ENCODE results near the gene ZNF718.
"Not testable (repeated sequence)": the region's sequence is repeated elsewhere in the genome, so short reads cannot be mapped to it uniquely, and the experiment has no call there.

Gene ZNF718

GRCh38 chr4:161496-162284 is 37.4 kb downstream of the ZNF718 start:
- DNase-seq = no peak

GRCh38 chr4:169640-170039 is 45.3 kb downstream of the ZNF718 start:
- DNase-seq = not testable (repeated sequence)

- not testable (repeated sequence) for DNase-seq
These were observed 47.0 kb downstream of the ZNF718 start for GRCh38 chr4:171318-171717.

DNA sequence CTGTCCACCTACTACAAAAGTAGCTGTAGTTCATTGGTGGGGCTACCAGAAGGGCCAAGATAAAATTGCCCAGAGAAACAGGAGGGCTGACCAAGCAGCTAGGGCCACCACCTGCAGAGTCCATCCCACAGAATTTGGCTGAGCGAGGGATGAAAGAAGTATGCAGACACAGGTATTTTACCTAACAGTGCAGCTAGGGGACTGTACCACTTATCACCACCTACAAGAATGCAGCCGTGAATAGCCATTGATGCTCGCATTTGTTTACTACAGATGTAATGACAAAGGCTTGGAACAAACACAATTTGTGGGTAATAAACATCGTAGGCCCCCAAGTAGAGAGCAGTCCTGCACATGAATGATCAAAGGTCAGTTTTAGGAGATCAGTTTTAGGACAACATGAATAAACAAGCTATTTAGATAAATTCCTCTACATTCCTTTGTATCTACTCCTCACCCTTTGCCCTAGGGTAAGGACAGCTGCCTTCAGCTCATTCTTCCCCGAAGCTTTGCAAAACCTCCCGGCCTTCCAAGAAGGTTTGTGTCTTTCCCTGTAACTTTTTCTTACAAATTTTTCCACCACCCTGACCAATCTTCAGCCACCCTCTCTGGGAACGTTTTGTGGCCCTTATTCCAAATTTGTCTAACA is 49.5 kb downstream of the ZNF718 start:
- DNase-seq = no peak

- DNase-seq = no peak
These were observed 51.7 kb downstream of the ZNF718 start for GRCh38 chr4:175986-176385.

DNA sequence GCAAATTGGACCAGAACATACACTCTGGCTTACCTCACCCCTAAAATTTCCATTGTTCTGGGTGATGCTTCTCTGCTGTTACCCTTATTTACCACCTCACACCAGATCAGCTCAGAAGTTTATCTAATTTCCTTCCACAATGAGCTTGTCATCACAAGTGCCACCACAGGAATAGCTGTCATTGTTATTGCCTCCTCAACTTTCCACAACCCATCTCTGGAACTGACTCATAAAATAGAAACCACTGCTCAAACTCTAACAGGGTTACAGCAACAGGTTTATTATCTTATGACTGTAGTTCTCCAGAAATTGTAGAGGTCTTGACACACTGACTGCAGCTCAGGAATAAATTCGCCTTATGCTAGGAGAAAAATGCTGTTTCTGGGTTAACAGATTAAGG is 52.7 kb downstream of the ZNF718 start:
- no peak for DNase-seq

DNA sequence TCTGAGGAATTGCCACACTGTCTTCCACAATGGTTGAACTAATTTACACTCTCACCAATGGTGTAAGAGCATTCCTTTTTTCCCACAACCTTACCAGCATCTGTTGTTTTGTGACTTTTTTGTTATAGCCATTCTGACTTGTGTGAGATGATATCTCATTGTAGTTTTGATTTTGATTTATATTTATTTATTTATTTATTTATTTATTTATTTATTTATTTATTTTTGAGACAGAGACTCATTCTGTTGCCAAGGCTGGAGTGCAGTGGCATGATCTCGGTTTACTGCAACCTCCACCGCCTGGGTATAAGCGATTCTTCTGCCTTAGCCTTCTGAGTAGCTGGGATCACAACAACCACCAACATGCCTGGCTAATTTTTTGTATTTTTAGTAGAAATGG is 57.9 kb downstream of the ZNF718 start:
- DNase-seq = not testable (repeated sequence)

GRCh38 chr4:188091-188490 is 63.8 kb downstream of the ZNF718 start:
- DNase-seq = no peak

- DNase-seq = not testable (repeated sequence)
These were observed 70.9 kb downstream of the ZNF718 start for GRCh38 chr4:195159-195558.

DNA sequence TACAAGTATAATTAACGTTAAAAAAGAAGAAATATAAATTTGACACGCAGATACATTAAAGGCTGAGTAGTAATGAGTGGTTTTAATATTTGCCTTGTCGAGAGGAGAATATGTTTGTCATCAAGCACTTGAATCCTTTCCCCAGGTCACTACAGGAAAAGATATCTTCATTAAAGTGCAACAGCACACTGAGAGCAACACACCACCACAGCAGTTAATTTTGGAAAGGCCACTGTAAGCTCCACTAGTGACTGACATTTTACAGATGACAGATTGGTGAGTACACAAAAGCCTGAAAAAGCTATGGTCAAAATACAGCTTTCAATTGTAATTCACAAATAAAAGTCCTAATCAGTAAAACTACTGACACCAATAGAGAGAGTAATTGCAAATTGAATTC is 76.6 kb downstream of the ZNF718 start:
- no peak for DNase-seq

DNA sequence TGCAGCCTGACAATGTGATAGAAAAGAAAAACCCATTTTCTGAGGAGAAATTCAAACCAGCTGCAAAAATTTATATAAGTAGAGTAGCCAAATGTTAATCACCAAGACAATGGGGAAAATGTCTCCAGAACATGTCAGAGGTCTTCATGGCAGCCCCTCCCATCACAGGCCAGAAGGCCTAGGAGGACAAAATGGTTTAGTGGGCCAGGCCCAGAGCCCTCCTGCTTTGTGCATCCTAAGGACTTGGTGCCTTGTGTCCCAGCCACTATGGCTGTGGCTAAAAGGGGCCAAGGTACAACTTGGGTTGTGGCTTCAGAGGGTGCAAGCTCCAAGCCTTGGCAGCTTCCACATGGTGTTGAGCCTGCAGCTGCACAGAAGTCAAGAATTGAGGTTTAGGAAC is 78.5 kb downstream of the ZNF718 start:
- DNase-seq = not testable (repeated sequence)

DNA sequence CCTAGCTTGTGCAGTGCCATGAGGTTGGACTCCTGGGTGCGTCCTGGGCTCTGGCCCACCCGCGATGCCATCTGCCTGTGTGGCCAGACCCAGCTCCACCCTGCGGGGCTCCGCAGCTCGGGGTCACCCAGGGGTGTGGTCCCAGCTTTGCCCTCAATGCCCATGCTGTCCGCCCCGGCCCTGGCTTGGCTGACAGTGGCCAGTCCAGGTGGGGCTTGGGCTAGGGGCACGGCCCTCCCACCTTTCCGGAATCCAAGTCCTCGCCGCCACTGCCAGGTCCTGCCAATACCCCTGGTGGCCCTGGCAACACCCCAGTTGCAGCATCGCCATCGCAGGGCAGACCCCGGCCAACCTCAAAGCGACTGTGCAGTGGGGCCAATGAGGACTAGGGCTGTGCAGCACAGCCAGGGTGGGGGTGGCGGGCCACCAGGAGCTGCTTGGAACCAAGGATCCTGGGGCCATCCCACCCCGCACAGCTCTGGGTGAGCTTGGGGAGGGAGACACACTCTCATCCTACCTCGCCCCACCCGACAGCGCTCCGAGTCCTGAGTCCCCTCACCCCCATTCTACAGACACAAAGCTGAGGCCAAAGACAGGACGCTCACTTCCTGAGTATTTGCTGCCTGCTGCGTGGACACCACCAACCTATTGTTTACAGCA is 80.9 kb downstream of the ZNF718 start:
- DNase-seq = no peak

GRCh38 chr4:206054-206453 is 81.8 kb downstream of the ZNF718 start:
- DNase-seq = no peak

GRCh38 chr4:208416-209096 is 84.3 kb downstream of the ZNF718 start:
- DNase-seq = not testable (repeated sequence)

DNA sequence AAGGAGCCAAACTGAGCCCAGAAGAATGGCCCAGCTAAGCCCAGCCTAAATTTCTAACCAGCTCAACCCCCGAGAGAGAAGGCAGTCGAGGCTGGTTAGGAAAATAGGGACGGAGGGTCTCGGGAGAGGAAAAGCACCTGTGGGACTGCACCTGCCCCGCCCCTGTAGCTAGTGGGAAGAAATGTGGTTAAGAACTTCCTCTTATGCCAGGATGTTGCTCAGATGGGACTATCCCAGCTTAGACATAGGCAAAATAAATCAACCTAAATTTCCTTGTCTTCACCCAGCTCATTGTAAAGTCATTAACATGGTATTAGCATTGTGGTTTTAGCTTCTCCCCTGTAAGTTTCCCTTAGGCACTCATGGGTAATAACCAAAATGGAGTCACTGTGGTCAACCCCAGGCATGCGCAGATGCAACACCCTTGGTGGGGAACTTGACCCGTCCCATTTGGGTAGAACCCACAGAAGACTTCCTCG is 86.8 kb downstream of the ZNF718 start:
- DNase-seq = no peak

DNA sequence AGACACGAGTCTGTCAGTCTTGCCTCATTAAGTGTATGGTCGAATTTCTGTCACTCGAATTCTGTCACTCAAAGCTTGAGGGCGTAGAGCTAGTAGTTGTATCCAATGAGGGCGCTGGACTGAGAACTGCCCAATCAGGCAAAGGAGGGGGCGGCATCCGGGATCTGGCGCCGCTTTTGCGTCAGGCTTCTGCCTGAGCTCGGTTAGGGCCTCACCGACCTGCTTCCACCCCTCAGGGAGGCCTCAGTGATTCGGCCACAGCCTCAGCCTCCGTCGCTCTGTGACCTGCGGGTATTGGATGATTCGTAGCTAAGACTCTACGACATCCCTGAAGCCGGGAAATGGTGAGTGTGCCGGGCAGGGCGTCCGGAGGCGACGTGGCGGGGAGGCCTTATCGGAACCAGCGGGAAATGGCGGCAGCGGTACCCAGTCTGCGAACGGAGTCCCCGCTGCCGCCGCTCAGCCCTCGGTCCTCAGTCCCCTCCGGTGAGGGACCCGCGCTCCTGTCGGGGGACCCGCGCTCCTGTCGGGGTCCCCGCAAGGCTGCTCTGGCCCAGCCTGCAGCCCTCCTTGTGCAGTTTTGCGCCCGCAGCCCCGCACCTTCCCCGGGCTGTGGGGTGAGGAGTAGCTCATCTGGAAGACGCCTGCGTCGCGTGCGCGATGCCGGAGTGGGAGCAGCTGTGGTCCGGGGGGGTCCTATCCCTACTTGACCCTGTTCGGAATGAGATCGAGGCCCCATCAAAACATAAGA is 88.3 kb downstream of the ZNF718 start:
- no peak for DNase-seq

- DNase-seq = not testable (repeated sequence)
These were observed 88.9 kb downstream of the ZNF718 start for GRCh38 chr4:213189-213535.
